OCI-LY1 (cell line): Measurements from ENCODE around the gene CD5L.

Experiments
- H2AFZ ChIP-seq: fragments of 200-600 bp; sonication (generic), shearing (Covaris generic); 2 replicates; pipeline ENCODE4 v1.6.0; 2014; ENCODE audit warnings: antibody characterized with exemption, mild to moderate bottlenecking, low read length
- H3F3A ChIP-seq: fragments of 200-600 bp; sonication (generic), shearing (Covaris generic); 2 replicates; pipeline ENCODE4 v1.6.0; 2014; ENCODE audit warnings: mild to moderate bottlenecking, antibody characterized with exemption, low read length, moderate library complexity; ENCODE audit not compliant: insufficient read depth
- H3K27ac ChIP-seq: fragments of 200-600 bp; sonication (generic); 2 replicates; pipeline ENCODE4 v1.5.1; 2014; ENCODE audit warnings: low read length, mixed run types, mild to moderate bottlenecking, low read depth; ENCODE audit not compliant: poor library complexity, severe bottlenecking
- H3K27me3 ChIP-seq: fragments of 200-600 bp; sonication (generic); 2 replicates; pipeline ENCODE4 v1.6.0; 2014; ENCODE audit warnings: antibody characterized with exemption, mild to moderate bottlenecking, low read length, moderate library complexity; ENCODE audit not compliant: insufficient read depth
- H3K36me3 ChIP-seq: fragments of 200-600 bp; sonication (generic); 2 replicates; pipeline ENCODE4 v1.6.1; 2014; ENCODE audit warnings: mild to moderate bottlenecking, antibody characterized with exemption, low read length, moderate library complexity, mixed read lengths; ENCODE audit not compliant: insufficient read depth
- H3K4me1 ChIP-seq: fragments of 200-600 bp; sonication (generic); 2 replicates; pipeline ENCODE4 v1.5.1; 2014; ENCODE audit warnings: mild to moderate bottlenecking, low read length, moderate library complexity; ENCODE audit not compliant: insufficient read depth, severe bottlenecking
- H3K4me2 ChIP-seq: fragments of 200-600 bp; sonication (generic), shearing (Covaris generic); 2 replicates; pipeline ENCODE4 v1.6.1; 2014; ENCODE audit warnings: low read length
- H3K4me3 ChIP-seq: fragments of 200-600 bp; sonication (generic); 2 replicates; pipeline ENCODE4 v1.5.1; 2014; ENCODE audit warnings: low read length, low read depth, mild to moderate bottlenecking, mixed read lengths; ENCODE audit not compliant: poor library complexity, severe bottlenecking
- H3K79me2 ChIP-seq: fragments of 200-600 bp; shearing (Covaris generic); 2 replicates; pipeline ENCODE4 v1.6.1; 2016; ENCODE audit warnings: mixed run types, low read length, mixed read lengths; ENCODE audit not compliant: insufficient read depth
- H3K9ac ChIP-seq: fragments of 200-600 bp; sonication (generic), shearing (Covaris generic); 2 replicates; pipeline ENCODE4 v1.6.1; 2014; ENCODE audit warnings: mild to moderate bottlenecking, low read length, mixed read lengths
- H3K9me2 ChIP-seq: fragments of 200-600 bp; sonication (generic), shearing (Covaris generic); 2 replicates; pipeline ENCODE4 v1.6.1; 2014; ENCODE audit warnings: low read depth, mild to moderate bottlenecking, low read length, mixed read lengths
- H3K9me3 ChIP-seq: fragments of 200-600 bp; shearing (Covaris generic); 2 replicates; pipeline ENCODE4 v1.6.1; 2014; ENCODE audit warnings: low read length, mixed read lengths
- H4K20me1 ChIP-seq: fragments of 200-600 bp; sonication (generic), shearing (Covaris generic); 2 replicates; pipeline ENCODE4 v1.6.0; 2016; ENCODE audit warnings: mild to moderate bottlenecking, low read length; ENCODE audit not compliant: insufficient read depth
- EZH2 ChIP-seq: fragments of 200-600 bp; sonication (generic), shearing (Covaris generic); IDR thresholded peaks from 2 replicates; pipeline ENCODE4 v1.8.0; 2017; ENCODE audit warnings: borderline replicate concordance, mixed run types, mild to moderate bottlenecking, antibody characterized with exemption, low read length, moderate library complexity, mixed read lengths
- TF ChIP-seq, protein P1 (sequence below): fragments of 200-600 bp; sonication (generic), shearing (Covaris generic); IDR thresholded peaks from 2 replicates; pipeline ENCODE4 v1.5.1; 2017; ENCODE audit warnings: mild to moderate bottlenecking, antibody characterized with exemption, low read length, moderate library complexity, mixed read lengths

The CD5L gene

DNA sequence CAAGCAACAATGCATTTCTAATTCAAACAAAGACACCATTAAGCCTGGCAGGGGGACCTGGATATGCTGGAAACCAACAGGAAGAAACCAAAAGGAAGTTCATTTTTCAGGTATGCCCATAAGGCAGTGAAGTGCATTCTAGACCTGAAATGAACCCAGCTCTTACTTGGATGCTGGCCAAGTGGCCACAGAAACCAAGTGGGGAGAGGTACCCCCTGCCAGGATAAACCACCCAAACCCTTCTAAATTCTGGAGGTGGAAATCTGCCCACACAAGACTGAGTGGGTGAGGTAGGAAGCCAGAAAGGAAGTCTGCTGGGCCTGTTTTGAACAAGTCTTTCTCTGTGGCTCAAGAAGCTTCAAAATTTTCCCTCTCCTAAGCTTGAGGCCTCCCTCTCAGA, 2.6 kb downstream of the CD5L start:
- Histone ChIP-seq H3K9me2 (no peaks in the 10 kb centered on the region), H2AFZ (no peak overlapping the region), H3K9ac (no peak overlapping the region)

GRCh38 chr1:157834430-157834829, 7.2 kb downstream of the CD5L start:
- no peak overlapping the region for H2AFZ ChIP-seq
- H3K27me3 ChIP-seq = no peaks in the 10 kb centered on the region
- no peaks in the 10 kb centered on the region for H3K36me3 ChIP-seq
- no peaks in the 10 kb centered on the region for H3K9me3 ChIP-seq
- TF ChIP-seq EZH2 = no peak
- TF ChIP-seq, protein P1, sequence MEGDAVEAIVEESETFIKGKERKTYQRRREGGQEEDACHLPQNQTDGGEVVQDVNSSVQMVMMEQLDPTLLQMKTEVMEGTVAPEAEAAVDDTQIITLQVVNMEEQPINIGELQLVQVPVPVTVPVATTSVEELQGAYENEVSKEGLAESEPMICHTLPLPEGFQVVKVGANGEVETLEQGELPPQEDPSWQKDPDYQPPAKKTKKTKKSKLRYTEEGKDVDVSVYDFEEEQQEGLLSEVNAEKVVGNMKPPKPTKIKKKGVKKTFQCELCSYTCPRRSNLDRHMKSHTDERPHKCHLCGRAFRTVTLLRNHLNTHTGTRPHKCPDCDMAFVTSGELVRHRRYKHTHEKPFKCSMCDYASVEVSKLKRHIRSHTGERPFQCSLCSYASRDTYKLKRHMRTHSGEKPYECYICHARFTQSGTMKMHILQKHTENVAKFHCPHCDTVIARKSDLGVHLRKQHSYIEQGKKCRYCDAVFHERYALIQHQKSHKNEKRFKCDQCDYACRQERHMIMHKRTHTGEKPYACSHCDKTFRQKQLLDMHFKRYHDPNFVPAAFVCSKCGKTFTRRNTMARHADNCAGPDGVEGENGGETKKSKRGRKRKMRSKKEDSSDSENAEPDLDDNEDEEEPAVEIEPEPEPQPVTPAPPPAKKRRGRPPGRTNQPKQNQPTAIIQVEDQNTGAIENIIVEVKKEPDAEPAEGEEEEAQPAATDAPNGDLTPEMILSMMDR = no peak
- H3K4me1 ChIP-seq = peaks cover 54% of the 10 kb centered on the region
- H4K20me1 ChIP-seq = no peaks in the 10 kb centered on the region
- H3F3A ChIP-seq = no peaks in the 10 kb centered on the region
- no peak overlapping the region for H3K4me3 ChIP-seq
- H3K9me2 ChIP-seq = no peaks in the 10 kb centered on the region
- no peak overlapping the region for H3K9ac ChIP-seq
- no peak overlapping the region for H3K4me2 ChIP-seq
- H3K27ac ChIP-seq = peak overlapping the region; percentile 26
- no peaks in the 10 kb centered on the region for H3K79me2 ChIP-seq

More for the DNA sequence above, 2.6 kb downstream of the CD5L start:
- H3K27ac ChIP-seq = no peak overlapping the region
- no peaks in the 10 kb centered on the region for H3K36me3 ChIP-seq
- no peak overlapping the region for H3K4me3 ChIP-seq
- peaks cover 25% of the 10 kb centered on the region for H3K4me1 ChIP-seq
- no peaks in the 10 kb centered on the region for H3F3A ChIP-seq
- no peak overlapping the region for H3K4me2 ChIP-seq
- no peaks in the 10 kb centered on the region for H3K9me3 ChIP-seq
- no peaks in the 10 kb centered on the region for H4K20me1 ChIP-seq
- no peak for TF ChIP-seq EZH2
- TF ChIP-seq, protein P1 = no peak
- no peaks in the 10 kb centered on the region for H3K79me2 ChIP-seq
- H3K27me3 ChIP-seq = no peaks in the 10 kb centered on the region

GRCh38 chr1:157833145-157833544, 8.5 kb downstream of the CD5L start:
- Histone ChIP-seq H3K9me3 (no peaks in the 10 kb centered on the region), H3K9me2 (no peaks in the 10 kb centered on the region), H2AFZ (0 out of 2 replicates have a peak overlapping the region, but pooled peaks have one; percentile 3), H3K4me1 (peaks cover 54% of the 10 kb centered on the region), H3F3A (no peaks in the 10 kb centered on the region), H3K36me3 (no peaks in the 10 kb centered on the region), H3K4me3 (peak overlapping the region; percentile 31), H3K9ac (no peak overlapping the region; the same call in 1 of the 2 replicates), H3K79me2 (no peaks in the 10 kb centered on the region), H3K27me3 (no peaks in the 10 kb centered on the region), H3K4me2 (peak overlapping the region; percentile 32), H4K20me1 (no peaks in the 10 kb centered on the region), H3K27ac (peak overlapping the region; percentile 60)
- TF ChIP-seq EZH2 = no peak
- TF ChIP-seq, protein P1 = no peak
